ENCODE results near the gene EFCAB11.

DNA sequence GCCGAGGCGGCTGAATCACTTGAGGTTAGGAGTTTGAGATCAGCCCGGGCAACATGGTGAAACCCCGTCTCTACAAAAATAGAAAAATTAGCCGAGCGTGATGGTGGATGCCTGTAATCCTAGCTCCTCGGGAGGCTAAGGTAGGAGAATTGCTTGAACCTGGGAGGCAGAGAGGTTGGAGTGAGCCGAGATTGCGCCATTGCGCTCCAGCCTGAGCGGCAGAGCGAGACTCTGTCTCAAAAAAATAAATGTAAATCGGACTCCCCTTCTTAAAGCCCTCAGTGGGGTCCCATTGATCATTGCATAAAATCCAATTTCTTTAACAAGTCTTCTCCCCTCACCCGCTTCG, 2.1 kb upstream of the EFCAB11 start:
- TF ChIP-seq, protein P1, sequence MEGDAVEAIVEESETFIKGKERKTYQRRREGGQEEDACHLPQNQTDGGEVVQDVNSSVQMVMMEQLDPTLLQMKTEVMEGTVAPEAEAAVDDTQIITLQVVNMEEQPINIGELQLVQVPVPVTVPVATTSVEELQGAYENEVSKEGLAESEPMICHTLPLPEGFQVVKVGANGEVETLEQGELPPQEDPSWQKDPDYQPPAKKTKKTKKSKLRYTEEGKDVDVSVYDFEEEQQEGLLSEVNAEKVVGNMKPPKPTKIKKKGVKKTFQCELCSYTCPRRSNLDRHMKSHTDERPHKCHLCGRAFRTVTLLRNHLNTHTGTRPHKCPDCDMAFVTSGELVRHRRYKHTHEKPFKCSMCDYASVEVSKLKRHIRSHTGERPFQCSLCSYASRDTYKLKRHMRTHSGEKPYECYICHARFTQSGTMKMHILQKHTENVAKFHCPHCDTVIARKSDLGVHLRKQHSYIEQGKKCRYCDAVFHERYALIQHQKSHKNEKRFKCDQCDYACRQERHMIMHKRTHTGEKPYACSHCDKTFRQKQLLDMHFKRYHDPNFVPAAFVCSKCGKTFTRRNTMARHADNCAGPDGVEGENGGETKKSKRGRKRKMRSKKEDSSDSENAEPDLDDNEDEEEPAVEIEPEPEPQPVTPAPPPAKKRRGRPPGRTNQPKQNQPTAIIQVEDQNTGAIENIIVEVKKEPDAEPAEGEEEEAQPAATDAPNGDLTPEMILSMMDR (IDR thresholded peaks at IDR 0.05): no peak
- no peak for TF ChIP-seq EP300 (IDR thresholded peaks at IDR 0.05)
